CD4-positive, alpha-beta T cell treated with Interleukin-17A for 1 hour (primary cell): ENCODE data around the gene SQOR.

Experiments
- DNase-seq: peaks from one replicate; pipeline ENCODE4 v3.0.0-alpha.2; 2020

SQOR gene

GRCh38 chr15:45664451-45664850 is 29.6 kb downstream of the SQOR start:
- no peak for DNase-seq

GRCh38 chr15:45665261-45665660 is 30.4 kb downstream of the SQOR start:
- no peak for DNase-seq

DNA sequence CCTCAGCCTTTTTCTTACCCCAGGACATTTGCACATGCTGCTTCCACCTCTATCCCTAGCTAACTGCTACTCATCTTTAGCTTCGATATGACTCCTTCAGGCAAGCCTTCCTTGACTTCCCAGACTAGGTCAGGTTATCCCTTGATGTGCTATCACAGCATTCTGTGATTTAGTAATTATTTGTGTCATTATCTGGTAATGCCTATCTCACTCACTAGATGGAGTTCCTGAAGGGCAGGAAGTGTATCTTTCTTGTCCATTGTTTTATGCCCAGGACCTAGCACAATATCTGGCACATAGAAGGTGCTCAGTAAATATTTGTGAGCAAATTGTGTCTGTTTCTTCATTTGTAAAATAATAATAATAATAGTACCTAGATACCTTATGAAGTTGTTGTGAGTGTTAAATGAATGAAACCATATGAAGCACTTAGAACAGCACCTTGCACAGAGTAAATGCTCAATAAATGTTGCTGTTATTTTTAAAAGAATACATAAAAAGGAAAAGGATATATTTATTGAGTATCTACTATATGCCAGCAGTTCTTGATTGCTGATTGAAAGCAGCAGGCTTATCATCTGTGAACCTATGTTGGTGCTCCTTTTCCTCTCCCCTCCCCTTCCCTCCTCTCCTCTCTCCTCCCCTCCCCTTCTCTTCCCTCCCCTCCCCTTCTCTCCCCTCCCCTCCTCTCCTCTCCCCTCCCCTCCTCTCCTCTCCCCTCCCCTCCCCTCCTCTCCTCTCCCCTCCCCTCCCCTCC is 31.5 kb downstream of the SQOR start:
- no peak for DNase-seq

GRCh38 chr15:45667002-45667401 is 32.2 kb downstream of the SQOR start:
- DNase-seq = no peak

- DNase-seq = no peak
Observed at GRCh38 chr15:45668386-45668785, 33.6 kb downstream of the SQOR start.

- DNase-seq = no peak
Observed at GRCh38 chr15:45669422-45669821, 34.6 kb downstream of the SQOR start.

GRCh38 chr15:45670091-45670490 is 35.3 kb downstream of the SQOR start:
- DNase-seq = no peak

GRCh38 chr15:45670511-45670910 is 35.7 kb downstream of the SQOR start:
- DNase-seq = no peak

DNA sequence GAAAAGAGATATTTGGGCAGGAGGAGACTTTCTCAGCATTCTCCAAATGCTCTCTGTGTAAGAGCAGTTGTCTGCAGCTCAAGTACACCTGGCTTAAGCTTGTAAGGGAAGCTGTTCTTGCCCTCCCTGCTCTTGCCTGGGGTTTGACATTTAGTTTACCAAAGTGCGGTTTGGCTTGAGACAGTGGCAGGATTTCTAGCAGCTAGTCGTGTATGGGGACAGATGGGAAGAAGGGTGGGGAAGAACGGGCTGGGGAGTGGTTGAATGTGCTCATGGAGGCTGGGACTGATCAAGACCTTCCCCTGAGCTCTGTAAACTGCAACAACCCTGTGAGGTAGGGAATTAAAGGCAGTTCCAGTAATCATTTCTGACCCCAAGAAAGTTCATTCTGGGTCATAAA is 39.8 kb downstream of the SQOR start:
- no peak for DNase-seq

GRCh38 chr15:45677797-45678196 is 43.0 kb downstream of the SQOR start:
- no peak for DNase-seq

DNA sequence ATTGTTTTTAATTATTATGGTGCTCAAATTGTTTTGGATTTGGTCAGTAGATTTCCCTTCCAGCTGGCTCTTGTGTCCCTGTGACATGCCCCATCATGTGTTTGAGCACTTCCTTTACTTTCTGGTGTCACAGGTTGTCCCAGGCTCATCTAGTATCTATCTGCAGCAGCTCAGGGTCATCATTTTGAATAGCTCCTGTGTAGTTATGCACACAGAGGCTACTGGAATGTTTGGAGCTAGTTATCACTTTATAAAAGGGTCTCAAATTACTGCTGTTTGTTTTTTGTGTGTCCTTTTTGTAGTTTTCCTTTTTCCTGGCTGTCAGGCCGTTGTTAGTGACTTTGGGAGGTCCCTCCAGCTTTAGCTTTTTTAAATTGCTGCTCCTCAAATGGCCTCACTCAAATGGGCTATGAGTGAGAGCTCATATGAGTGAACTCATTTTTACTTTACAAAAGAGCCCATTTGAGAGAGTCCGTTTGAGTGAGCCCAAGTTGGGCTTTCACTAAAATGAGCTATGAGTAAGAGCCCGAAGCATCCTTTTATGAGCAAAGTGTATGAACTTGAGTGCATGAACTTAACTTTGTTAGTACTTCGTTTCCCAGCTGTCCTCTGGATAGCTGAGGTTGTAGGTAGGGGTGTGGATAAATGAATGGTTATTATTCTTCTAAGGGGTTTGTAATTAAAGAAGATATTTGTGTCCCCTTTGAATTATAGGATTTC is 43.8 kb downstream of the SQOR start:
- no peak for DNase-seq

- DNase-seq = no peak
Observed at GRCh38 chr15:45684533-45684932, 49.7 kb downstream of the SQOR start.

DNA sequence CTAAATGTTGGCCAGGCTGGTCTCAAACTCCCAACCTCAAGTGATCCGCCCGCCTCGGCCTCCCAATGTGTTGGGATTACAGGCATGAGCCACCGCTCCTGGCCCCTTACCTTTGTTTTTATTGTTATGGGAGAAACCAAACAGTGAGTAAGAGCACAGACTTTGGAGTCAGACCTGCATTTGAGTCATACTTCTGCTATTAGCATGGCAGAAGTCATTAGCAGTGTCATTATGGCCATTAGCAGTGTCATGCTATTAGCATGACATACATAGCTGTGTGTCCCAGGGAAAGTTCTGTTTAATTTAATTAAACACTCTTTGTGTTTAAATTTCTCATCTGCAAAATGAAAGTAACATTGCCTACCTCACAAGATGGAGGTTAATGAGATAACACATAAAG is 54.8 kb downstream of the SQOR start:
- no peak for DNase-seq

GRCh38 chr15:45690581-45691260 is 55.9 kb downstream of the SQOR start:
- DNase-seq = no peak

GRCh38 chr15:45701108-45701507 is 66.3 kb downstream of the SQOR start:
- no peak for DNase-seq

- no peak for DNase-seq
Observed at GRCh38 chr15:45702041-45702440, 67.2 kb downstream of the SQOR start.

GRCh38 chr15:45703670-45704328 is 69.0 kb downstream of the SQOR start:
- DNase-seq = no peak

DNA sequence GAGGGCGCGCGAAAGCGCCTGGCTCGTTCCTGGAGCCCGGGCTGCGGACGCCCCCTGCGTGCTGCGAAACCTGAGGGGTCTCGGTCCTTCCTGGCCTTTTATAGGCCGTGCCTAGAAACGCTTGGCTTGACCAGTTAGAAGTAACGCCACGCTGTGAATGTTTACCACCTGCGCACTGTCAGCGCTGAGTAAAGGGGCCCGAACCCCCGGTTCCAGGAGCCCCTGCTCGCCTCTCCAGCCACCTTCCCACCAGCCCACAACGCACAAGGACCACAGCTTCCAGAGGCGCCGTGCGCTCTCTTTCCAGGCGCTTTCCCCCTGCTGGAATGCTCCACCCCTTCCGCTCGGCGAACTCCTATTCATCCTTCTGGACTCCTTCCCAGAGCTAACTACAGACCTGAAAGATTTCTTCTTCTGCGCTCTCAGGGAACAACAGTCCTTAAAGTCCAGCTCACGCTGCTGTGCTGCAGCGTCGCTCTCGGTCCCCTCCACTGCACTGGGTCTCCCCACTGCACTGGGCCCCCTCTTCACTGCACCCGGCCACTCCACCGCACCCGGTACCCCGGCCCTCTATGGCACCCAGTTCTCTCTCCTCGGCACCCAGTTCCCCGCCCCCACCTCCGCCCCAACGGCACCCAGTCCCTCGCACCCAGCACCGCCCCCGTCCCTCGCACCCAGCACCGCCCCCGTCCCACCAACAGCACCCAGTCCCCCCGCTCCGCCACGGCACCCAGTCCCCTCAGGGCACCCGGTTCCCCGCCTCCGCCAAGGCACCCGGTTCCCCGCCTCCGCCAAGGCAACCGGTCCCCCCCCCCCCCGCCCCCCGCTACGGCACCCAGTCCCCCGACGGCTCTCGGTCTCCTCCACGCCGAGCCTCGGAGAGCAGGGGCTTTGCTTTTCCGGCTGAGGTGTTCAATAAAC is 69.8 kb downstream of the SQOR start:
- peak; percentile 10 for DNase-seq

GRCh38 chr15:45705510-45706473 is 71.0 kb downstream of the SQOR start:
- peak; percentile 73 for DNase-seq

GRCh38 chr15:45710657-45711056 is 75.8 kb downstream of the SQOR start:
- DNase-seq = no peak
